GM12864 (cell line): Measurements from ENCODE around the gene NPHS1.

Experiments
- DNase-seq: peaks from one replicate; pipeline ENCODE4 v3.0.0-alpha.2; 2011; ENCODE audit warnings: low read depth
- H3K4me3 ChIP-seq: 2 replicates; pipeline ENCODE4 v1.5.1; 2011; ENCODE audit warnings: mild to moderate bottlenecking, low read depth, low read length, control low read depth
- TF ChIP-seq, protein P1 (sequence below): IDR thresholded peaks from 2 replicates; pipeline ENCODE4 v1.5.1; 2011; ENCODE audit warnings: low read depth, mild to moderate bottlenecking, moderate library complexity, low read length, control low read depth, inconsistent platforms; ENCODE audit errors: missing control alignments

Gene NPHS1, protein sequence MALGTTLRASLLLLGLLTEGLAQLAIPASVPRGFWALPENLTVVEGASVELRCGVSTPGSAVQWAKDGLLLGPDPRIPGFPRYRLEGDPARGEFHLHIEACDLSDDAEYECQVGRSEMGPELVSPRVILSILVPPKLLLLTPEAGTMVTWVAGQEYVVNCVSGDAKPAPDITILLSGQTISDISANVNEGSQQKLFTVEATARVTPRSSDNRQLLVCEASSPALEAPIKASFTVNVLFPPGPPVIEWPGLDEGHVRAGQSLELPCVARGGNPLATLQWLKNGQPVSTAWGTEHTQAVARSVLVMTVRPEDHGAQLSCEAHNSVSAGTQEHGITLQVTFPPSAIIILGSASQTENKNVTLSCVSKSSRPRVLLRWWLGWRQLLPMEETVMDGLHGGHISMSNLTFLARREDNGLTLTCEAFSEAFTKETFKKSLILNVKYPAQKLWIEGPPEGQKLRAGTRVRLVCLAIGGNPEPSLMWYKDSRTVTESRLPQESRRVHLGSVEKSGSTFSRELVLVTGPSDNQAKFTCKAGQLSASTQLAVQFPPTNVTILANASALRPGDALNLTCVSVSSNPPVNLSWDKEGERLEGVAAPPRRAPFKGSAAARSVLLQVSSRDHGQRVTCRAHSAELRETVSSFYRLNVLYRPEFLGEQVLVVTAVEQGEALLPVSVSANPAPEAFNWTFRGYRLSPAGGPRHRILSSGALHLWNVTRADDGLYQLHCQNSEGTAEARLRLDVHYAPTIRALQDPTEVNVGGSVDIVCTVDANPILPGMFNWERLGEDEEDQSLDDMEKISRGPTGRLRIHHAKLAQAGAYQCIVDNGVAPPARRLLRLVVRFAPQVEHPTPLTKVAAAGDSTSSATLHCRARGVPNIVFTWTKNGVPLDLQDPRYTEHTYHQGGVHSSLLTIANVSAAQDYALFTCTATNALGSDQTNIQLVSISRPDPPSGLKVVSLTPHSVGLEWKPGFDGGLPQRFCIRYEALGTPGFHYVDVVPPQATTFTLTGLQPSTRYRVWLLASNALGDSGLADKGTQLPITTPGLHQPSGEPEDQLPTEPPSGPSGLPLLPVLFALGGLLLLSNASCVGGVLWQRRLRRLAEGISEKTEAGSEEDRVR (N-terminal part only)

DNA sequence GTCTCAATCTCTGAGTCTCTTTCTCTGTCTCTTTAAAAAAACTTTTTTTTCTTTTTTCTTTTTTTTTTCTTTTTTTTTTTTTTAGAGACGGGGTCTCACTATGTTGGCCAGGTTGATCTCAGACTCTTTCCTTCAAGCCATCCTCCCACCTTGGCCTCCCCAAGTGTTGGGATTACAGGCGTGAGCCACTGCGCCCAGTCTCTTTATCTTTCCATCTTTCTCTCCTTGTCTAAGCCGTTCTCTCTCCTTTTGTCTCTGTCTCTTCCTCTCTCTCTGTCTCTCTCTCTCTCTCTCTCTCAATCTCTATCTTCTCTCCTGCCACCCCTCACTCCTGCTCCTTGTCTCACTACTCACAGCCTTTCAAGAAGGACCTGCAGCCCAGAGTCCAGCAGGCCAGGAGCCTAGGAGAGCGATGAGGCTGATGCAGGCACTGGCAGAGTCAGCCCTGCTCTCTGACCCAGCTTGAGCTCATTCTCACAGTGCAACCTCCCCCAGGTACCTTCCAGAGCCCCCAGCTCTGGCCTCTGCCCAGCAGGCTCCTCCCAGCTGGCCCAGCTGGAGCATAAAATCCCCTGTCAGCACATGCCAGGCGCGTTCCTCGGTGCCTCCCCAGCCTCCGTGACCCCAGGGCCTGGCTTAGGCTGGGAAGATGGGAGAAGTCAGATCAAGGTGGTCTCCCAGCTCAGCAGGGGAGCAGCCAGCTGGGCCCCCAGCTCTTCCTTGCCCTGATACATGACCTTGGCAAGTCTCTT is at the start of gene NPHS1:
Gene NPHS1, minus strand, starts transcription at position 476 of the 752 bp plus-strand sequence. CDS start 667 bp downstream, outside the sequence.
- TF ChIP-seq, protein P1, sequence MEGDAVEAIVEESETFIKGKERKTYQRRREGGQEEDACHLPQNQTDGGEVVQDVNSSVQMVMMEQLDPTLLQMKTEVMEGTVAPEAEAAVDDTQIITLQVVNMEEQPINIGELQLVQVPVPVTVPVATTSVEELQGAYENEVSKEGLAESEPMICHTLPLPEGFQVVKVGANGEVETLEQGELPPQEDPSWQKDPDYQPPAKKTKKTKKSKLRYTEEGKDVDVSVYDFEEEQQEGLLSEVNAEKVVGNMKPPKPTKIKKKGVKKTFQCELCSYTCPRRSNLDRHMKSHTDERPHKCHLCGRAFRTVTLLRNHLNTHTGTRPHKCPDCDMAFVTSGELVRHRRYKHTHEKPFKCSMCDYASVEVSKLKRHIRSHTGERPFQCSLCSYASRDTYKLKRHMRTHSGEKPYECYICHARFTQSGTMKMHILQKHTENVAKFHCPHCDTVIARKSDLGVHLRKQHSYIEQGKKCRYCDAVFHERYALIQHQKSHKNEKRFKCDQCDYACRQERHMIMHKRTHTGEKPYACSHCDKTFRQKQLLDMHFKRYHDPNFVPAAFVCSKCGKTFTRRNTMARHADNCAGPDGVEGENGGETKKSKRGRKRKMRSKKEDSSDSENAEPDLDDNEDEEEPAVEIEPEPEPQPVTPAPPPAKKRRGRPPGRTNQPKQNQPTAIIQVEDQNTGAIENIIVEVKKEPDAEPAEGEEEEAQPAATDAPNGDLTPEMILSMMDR = no peak
- H3K4me3 ChIP-seq = no peak within 1 kb of the TSS
- no peak for DNase-seq

DNA sequence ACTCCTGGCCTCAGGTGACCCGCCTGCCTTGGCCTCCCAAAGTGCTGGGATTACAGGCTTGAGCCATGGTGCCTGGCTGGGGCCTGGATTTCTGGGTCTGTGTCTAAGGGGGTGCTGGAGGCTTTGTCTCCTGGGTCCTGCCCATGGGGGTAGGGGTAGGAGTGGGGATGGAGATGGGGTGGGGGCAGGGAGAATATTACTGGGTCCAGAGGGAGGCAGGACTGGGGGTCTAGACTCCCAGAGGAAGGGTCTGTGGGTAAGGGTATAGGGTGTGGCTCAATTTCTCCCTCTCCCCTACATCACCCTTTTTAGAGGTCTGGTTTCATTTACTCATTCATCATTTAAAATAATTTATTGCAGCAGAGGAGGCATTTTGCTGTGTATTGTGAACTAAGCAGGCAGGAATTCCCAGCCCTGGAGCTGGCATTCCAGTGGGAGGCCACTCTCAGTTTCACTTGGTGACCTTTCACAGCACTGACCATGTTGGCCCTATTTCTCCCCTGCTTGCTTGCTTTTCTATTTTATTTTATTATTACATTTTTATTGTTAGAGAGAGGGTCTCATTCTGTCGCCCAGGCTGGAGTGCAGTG is 48.8 kb upstream of the NPHS1 start:
- peak overlapping the region; percentile 93 for H3K4me3 ChIP-seq
- DNase-seq = no peak
- TF ChIP-seq, protein P1 = no peak

DNA sequence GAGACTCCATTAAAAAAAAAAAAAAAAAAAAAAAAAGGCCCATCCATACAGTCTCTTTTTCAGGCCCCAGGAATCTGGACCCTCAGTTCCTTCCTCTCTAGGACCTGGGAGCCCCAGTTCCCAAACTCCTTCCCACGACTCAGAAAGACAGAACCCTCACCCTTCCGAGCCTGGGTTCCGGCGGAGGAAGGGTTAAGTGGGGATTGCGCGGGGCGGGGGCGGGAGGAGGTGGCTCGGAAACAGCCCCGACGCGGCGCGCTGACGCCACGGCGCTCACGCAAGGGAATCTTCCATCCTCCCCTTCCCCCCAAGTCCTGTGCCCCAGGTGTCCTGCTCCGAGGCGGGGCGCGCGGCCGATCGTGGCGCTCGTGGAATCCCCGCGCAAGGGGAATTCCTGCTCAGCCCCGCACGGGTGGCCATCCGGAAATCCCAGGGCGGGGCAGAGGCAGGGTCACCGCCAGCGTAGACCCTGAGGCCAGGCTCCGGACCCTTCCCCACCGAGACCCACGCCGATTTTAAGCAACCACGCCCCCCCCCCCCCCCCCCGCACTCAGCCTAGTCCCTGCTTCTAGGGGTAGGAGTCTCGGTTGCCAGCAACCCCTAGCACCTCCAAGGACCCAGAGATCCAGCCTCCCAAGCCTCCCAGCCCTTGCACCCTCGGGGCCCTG is 47.4 kb upstream of the NPHS1 start:
- peak; percentile 78 for DNase-seq
- TF ChIP-seq, protein P1 = no peak
- H3K4me3 ChIP-seq = peak overlapping the region; percentile 93

DNA sequence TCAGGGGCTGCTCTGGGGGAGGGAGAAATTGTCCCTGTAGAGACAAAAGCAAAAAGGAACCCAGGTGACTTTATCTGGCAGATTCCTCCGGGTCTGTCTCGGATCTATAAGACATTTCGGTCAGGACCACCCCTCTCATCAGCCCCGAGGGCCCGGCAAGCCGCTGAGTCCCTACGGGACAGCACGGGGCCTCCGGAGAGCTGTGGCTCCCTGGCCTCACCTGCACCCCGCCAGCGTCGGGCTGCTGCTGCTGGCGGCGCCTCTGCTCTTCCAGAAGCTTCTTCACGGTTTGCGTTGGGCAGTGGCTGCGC is 46.1 kb upstream of the NPHS1 start:
- TF ChIP-seq, protein P1 = no peak
- no peak for DNase-seq
- H3K4me3 ChIP-seq = peak overlapping the region; percentile 93

DNA sequence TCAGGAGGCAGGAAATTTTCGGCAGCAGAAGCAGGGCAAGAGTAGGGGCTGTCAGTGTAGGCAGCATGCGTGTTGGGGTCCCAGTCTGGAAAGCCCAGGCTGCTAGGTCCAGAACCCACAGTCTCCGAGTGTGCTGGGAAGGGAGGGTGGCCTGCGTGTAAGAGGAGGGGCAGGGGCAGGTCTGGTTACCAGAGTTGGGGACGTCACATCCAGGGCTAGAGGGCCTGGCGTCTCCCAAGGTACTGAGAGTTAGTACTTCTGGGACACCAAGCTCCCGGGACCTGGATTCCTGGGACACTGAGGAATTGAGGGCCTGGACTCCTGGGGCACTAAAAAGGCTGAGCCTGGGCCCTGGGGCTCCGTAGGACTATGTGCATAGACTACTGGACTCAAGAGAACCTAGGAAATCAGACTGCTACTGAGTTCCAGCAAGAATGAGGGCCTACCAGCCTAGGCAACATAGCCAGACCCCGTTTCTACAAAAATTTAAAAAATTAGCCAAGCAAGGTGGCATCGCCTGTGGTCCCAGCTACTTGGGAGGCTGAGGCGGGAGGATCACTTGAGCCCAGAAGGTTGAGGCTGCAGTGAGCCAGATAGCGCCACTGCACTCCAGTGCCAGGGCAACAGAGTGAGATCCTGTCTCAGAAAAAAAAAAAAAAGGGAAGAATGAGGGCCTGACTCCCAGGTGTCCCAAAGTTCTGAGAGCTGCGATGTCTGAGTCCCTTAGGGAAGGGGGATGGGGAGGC is 45.6 kb upstream of the NPHS1 start:
- no peak for DNase-seq
- TF ChIP-seq, protein P1 = no peak
- H3K4me3 ChIP-seq = peak overlapping the region; percentile 93
